HG02571 (cell line): Measurements from ENCODE around the gene SLC9A5.

ENCODE experiments used
- ATAC-seq: cut with Tn5 transposase; IDR thresholded peaks from one replicate; pipeline ENCODE4 v1.9.1; 2021; ENCODE audit warnings: mild to moderate bottlenecking, moderate library complexity; ENCODE audit not compliant: unreplicated experiment

The SLC9A5 gene

DNA sequence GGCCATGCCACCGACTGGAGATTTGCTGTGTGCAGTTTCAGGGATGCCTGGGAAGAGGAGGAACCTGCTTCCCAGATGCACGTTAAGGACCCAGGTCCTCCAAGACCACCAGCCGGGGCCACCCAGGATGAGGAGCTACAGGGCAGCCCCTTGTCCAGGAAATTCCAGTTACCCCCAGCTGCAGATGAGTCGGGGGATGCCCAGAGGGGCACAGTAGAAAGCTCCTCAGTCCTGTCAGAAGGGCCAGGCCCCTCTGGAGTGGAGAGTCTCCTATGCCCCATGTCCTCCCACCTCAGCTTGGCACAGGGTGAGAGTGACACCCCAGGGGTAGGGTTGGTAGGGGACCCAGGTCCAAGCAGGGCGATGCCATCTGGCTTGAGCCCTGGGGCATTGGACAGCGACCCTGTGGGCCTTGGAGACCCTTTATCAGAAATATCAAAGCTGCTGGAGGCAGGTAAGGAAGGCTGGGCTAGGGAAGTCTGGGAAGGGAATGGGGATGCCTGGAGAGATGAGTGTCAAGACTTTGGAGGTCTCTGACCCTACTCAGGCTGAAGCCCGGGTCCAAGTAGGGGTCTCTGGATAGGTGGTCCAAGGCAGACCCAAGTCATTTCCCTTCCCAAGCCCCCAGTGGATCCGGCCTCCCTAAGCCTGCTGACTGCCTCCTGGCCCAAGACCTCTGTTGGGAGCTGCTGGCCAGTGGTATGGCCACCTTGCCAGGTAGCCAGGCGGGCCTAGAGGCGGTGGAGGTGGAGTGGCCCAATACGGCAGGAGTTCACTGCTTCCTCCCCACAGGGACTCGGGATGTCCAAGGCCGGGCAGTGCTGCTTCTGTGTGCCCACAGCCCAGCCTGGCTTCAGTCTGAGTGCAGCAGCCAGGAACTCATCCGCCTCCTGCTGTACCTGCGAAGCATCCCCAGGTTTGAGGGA lies 31.6 kb downstream of the SLC9A5 start:
- no peak for ATAC-seq

DNA sequence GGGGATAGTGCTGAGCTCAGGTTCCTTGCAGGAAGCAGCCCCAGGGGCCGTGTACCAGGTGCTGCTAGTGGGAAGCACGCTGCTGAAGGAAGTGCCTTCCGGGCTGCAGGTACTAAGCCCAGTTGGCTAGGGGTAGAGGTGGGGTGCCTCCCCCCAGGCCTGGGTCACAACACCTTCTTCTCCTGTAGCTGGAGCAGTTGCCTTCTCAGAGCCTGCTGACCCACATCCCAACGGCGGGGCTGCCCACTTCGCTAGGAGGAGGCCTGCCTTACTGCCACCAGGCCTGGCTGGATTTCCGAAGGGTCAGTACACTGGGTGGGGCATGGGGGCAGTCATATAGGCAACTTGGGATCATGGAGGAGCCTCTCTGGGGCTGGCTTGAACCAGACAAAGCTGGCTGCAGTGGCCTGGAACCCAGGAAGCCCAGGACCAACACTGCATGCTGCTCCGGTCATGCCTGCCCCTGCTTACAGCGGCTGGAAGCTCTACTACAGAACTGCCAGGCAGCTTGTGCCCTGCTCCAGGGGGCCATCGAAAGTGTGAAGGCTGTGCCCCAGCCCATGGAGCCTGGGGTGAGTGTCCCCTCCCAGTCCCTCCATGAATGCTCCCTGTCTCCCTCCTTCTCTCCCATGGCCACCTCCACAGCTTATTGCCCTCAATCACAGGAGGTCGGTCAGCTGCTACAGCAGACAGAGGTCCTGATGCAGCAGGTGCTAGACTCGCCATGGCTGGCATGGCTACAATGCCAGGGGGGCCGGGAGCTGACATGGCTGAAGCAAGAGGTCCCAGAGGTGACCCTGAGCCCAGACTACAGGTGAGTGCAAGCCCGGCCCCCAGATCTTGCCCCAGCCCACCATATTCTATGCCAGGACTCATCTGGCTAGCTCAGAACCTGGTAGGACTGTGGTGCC lies 33.0 kb downstream of the SLC9A5 start:
- ATAC-seq, result no peak

DNA sequence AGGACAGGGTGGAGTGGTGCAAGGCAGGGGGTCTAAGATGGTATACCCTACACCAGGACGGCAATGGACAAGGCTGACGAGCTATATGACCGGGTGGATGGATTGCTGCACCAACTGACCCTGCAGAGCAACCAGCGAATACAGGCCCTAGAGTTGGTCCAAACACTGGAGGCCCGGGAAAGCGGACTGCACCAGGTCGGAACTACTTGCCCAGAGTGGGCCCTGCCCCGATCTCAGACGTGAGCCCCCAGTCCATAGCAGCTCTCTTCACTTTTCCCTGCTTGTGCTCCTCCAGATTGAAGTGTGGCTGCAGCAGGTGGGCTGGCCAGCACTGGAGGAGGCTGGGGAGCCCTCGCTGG lies 33.6 kb downstream of the SLC9A5 start:
- ATAC-seq, result no peak

DNA sequence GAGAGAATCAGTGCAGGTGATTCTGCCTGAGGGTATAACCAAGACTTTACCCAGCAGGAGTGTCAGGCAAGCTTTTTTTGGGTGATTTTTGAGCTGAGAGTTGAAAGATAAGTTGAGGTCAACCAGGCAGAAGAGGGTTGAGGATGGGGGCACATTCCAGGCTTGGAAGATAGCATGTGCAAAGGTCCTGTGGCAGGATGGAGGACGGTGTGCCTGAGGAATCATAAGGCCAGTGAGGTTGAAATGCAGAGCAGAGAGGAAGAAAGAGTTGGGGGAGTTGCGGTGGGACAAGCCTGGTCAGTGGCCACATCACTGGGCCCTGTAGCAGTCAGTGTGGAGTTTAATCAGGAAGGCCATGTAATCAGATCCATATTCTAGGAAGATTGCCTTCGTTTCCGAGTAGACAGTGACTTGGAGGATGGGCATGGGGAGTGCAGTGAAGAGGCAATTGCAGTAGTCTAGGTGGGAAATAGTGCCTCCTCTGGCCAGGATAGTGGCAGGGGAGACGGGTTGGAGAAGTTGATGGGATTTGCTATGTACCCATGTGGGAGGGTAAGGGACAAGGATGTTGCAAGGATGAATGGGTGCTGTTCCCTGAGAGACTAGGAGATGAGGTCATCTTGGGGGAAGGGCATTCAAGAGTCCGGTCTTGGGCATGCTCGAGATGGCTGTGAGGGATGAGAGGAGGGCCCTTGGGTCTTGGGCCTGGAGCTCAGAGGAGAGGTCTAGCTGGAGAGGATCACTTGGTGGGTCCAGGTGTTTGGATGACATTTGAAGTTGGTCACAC lies 34.5 kb downstream of the SLC9A5 start:
- ATAC-seq, result no peak

DNA sequence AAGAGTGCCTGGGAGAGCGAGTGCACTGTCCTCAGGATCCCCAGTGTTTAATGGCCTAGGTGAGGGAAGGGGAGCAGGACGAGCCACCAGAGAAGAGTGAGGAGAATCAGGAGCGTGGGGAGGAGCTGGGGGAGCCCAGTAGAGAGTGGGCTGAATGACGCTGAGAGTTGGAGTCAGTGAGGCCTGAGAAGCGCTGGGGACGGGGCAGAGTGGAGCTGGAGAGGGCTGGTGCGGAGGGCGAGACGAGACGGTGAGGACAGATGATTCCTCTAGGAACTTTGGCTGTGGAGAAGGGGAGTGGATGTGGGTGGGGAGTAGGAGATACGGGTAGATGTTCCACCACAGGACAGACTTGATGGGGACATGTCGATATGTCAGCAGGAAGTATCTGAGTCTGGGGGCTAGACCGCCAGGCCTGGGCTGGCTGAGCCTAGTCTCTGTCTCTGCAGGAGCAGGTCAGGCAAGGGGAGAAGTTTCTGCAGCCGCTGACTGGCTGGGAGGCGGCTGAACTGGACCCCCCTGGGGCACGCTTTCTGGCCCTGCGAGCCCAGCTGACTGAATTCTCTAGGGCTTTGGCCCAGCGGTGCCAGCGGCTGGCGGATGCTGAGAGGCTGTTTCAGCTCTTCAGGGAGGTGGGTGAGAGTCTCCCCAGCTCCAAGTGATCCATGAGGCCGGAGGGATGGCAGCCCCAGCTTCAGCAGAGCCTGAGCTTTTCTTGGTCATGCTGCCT lies 35.2 kb downstream of the SLC9A5 start:
- ATAC-seq, result no peak

DNA sequence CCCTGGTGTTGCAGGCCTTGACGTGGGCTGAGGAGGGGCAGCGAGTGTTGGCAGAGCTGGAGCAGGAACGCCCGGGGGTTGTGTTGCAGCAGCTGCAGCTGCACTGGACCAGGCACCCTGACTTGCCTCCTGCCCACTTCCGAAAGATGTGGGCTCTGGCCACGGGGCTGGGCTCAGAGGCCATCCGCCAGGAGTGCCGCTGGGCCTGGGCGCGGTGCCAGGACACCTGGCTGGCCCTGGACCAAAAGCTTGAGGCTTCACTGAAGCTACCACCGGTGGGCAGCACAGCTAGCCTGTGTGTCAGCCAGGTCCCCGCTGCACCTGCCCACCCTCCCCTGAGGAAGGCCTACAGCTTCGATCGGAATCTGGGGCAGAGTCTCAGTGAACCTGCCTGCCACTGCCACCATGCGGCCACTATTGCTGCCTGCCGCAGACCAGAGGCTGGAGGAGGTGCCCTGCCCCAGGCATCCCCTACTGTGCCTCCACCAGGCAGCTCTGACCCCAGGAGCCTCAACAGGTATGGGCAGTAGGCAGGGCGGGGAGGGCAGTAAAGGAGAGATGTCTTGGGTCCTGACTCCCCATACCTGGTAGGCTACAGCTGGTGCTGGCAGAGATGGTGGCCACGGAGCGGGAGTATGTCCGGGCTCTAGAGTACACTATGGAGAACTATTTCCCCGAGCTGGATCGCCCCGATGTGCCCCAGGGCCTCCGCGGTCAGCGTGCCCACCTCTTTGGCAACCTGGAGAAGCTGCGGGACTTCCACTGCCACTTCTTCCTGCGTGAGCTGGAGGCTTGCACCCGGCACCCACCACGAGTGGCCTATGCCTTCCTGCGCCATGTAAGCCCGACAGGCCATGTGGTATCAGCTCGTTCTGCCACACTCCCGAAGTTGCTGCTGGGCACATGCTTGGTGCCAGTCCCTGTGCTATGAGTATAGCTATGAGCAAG lies 36.2 kb downstream of the SLC9A5 start:
- no peak for ATAC-seq

DNA sequence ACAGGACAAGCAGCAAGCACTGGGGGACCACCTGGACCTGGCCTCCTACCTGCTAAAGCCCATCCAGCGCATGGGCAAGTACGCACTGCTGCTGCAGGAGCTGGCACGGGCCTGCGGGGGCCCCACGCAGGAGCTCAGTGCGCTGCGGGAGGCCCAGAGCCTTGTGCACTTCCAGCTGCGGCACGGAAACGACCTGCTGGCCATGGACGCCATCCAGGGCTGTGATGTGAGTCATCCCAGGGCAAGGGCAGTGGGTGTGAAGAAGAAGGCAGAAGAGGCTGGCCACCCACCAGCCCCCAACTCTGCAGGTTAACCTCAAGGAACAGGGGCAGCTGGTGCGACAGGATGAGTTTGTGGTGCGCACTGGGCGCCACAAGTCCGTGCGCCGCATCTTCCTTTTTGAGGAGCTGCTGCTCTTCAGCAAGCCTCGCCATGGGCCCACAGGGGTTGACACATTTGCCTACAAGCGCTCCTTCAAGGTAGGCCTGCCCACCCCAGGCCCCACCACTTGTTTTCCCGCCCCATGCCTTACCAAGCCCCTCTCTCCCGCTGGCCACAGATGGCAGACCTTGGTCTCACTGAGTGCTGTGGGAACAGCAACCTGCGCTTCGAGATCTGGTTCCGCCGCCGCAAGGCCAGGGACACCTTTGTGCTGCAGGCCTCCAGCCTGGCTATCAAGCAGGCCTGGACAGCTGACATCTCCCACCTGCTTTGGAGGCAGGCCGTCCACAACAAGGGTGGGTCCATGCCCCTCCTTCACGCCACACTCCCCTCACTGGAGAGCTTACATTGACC lies 37.9 kb downstream of the SLC9A5 start:
- ATAC-seq, result no peak

DNA sequence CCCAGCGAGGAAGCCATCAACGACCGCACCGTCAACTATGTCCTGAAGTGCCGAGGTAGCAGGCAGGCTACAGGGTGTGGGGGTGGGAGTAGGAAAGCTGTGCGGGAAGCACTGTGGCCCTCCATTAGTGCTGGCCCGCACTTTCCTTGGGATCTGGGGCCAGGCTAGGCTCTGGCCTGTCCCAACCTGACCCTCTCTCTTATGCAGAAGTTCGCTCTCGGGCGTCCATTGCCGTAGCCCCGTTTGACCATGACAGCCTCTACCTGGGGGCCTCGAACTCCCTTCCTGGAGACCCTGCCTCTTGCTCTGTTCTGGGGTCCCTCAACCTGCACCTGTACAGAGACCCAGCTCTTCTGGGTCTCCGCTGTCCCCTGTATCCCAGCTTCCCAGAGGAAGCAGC lies 39.2 kb downstream of the SLC9A5 start:
- no peak for ATAC-seq

DNA sequence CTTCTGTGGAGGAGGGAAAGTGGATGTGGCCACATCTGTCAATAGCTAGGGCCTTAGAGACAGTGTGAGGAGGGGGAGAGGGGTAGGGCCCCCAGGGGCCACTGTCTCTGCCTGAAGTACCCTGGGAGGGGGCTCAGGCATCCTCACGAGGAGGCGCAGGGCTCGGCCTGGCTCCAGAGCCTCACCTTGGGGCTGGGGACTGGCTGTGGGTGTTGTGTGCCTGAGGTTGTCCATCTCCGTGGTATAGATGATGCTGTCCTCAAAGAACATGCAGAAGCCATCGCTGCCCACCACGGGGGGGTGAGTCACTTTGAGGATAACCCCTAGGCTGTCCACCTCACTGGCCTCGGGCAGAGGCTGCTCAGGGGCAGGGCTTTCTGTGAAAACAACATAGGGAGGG lies 42.7 kb downstream of the SLC9A5 start:
- ATAC-seq, result no peak

DNA sequence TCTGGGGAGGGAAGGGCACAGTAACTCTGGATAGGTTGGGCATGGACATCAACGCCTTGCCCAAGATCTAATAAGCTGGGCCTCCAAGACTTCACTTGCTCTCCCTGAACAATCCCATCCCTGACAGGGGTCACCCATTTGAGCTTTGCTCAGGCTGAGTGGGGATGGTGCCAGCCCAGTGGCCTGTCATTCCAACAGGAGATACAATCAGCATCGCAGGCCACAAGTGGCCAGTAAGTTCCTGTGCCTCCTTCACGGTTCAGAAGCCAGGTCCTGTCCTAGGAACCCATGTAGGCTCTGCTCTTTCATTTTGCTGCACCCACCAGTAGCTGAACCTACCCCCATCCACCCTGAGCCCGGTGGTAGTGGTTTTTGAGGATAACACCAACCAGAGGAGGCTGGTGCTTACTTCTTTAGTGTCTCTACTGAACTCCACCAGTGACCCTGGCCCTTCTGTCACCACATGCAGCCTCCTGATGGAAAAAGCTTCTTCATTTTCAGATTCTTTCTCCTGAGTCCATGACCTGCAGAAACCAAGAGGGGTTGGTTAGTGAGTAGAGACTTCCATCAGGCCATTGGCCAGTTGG lies 45.5 kb downstream of the SLC9A5 start:
- ATAC-seq, result no peak

DNA sequence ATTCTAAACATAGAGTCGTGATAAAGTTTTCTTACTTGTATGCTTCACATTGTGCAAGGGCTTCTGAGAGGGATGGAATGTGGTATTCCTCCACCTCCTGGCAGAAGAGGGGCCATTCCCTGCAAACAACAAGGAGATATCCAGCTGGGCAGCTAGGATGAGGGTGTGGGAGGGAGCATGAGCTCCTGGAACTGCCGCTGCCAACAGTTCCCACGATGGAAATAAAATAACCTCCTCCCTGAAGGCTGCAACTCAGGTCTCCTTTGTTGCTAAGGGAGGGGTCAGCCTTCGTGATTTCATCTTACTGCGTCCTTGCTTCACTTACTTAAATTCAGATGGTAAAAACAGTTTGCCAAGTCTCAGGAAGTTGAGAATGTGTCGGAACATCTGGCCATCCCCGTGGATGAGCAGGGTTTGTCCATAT lies 46.2 kb downstream of the SLC9A5 start:
- ATAC-seq, result no peak

DNA sequence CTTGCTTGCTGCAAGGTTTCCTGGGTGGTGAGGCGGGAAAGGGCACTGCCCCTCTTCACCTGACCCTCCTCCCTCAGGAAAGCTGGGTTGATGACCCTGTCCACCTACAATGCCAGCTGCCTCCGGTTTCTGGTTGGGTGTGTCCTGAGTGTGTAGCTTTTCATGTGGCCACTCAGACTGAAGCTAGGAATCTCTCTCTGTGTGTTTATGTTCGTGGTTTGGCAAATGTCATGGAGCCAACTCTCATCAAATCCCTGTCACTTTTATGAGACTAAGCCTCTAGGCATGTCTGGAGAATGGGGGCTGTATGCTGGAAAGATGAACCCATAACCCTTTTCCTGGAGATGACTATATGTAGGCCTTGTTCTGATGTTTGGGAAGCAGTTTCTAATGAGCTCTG lies 47.6 kb downstream of the SLC9A5 start:
- no peak for ATAC-seq

DNA sequence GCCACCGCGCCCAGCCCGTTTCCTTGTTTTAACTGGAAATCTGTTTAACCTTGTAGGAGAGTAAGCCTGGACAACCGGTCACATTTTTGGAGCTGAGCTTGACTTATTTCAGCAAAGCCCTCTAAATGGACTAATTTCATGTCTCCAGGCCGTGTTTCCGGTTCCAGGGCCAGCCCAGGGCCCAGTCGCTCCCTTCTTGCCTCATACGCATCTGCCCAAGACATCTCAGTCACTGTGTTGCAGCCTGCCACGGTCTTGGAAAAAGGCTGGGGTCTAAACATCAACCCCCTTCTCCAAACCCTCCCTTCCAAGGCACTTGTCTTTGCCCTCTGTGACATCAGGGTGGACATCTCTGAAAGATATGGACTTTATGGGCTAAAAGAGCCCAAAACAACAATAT lies 49.5 kb downstream of the SLC9A5 start:
- ATAC-seq, result no peak

DNA sequence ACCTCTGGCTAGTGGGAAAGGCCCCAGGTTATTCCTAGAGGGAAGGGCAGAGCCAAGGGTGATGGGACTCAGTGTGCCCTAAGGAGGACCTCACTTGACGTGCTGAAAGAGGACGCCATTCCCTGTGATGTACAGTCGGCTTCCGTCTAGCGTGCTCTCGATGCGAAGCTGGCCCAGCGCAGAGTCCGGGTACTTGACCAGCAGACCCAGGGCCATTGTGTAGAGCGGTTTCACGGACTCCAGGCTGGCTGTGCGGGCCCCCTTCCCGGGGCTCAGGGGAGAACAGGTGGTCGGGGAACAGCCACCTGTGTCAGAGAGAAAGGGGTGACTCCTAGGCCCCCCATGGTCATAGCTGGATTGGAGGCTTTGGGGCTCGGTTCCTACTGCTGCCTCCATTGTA lies 50.5 kb downstream of the SLC9A5 start:
- no peak for ATAC-seq

DNA sequence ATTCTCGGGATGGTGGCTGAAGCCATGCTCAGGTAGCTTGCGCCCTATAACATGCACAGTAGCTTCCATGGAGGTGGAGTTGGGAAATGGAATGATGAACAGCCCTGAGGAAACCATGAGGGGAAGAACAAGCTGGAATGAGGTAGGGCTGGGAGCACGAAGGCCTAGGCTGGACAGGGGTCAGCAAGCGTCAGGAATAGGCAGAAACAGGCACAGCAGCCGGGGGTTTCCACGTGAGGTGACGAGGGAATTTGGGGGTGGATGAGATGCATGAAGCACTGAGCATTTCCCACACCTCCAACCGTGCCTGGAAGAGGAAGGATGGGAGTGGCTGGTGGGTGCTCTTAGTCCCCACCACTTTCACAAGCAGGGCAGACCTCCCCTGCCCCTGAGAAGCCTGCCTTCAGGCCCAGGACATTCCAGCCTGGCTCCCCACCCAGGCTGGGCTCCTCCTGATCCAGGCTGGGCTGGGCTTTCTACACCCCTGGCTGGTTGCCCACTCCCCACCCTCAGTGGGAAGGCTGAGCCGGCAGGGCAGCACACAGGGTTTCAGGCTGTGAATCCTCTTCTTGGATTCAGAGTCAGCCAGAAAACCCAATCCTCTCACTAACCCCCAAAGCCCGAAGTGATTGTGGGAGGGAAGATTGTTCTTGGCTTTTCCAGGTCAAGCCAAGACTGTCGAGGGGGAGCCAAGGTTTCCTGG lies 52.5 kb downstream of the SLC9A5 start:
- no peak for ATAC-seq

DNA sequence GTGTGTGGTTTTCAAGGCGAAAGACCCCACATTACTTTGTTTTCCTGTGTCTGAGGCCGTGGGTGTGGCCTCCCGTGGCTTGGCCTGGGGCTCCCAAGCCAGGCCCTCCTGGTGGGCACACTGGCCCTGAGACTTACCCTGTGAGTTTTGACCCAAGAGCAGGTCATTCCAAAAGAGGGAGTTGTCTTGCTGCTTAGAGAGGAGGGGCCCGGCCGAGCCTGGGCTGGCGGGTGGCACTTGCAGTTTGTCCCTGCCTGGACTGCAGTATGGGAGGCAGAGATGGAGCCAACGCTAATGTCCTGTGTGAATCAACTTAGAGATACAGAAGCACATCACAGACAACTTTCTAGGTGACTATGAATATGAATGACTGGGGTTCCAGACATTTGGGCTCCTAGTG lies 53.3 kb downstream of the SLC9A5 start:
- no peak for ATAC-seq

DNA sequence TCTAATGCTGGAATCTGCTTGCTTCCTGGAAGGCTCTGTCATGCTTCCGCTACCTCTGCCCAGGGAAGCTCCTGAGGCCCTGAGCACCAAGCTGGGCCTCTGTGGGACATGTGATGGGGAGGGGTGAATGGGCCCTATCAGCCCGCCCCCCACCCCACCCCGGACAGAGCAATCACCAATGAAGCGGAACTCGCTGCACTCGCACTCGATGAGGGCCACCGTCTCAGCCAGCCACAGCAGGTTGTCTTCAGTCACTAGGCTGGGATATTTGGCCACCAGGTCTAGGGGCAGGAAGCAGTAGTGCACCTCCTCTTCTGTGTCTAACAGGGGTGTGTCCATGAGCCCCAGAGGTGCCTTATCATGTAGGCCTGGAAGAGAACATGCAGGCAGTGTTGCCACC lies 54.2 kb downstream of the SLC9A5 start:
- no peak for ATAC-seq

DNA sequence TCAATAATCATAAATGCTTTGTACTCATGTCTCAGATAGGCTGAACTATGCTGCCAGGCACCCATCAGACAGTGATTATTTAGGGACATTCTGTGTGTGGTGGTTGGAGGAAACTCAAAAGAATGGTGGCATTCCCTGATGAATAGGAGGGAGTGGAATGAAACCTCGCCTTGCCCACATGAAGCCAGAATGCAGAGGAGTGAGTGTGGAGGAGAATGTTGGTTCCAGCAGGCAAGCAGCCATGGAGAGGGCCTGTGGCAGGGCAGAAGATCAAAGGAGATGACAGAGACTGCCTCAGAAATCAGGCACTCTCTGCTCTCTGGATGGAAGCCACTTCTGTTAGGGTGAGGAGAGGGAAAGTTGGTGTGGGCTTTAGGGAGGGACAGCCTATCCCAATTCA lies 55.2 kb downstream of the SLC9A5 start:
- no peak for ATAC-seq
